HepG2 (cell line): ENCODE data around the gene LRRC72. TPM values are rescaled to one million over a fixed set of nuclear protein-coding genes. Genes with fewer than 3 reads are reported as not detected.

ENCODE experiments used
- ATAC-seq: fragments of 200-7000 bp; cut with Tn5 transposase; 3 replicates; pipeline ENCODE4 v1.9.1; 2020; ENCODE audit warnings: mild to moderate bottlenecking, moderate library complexity
- BruUV-seq: library from RNA; stranded (reverse); fragments of 400-500 nt; replicated peaks from 2 replicates; lab custom pipeline; 2021; lab: Mats Ljungman, UMichigan
- CTCF ChIA-PET: fragments of 300-600 bp; formaldehyde crosslinking; extraction: SDS; loops from one replicate; lab custom pipeline; 2021; ENCODE audit warnings: low total read pairs, inconsistent platforms, low intra/inter-chr PET ratio; lab: Yijun Ruan, JAX
- POLR2A ChIA-PET: fragments of 350-600 bp; sonication (Branson Sonifier 250); formaldehyde crosslinking; loops from one replicate; lab custom pipeline; 2020; ENCODE audit warnings: antibody characterized with exemption, inconsistent platforms; lab: Yijun Ruan, JAX
- DNase-seq: peaks from one replicate; pipeline ENCODE4 v3.0.0-alpha.2; 2015; ENCODE audit warnings: low spot score
- FAIRE-seq: peaks from 3 replicates; lab custom pipeline; 2011; peaks lifted over from hg19 to GRCh38; lab: Jason Lieb, UNC
- H2AFZ ChIP-seq: one replicate; pipeline ENCODE4 v1.6.1; 2011; ENCODE audit warnings: low read length, inconsistent platforms
- H3K27ac ChIP-seq: fragments of 300-600 bp; 3 replicates; pipeline ENCODE4 v1.8.0; 2011; ENCODE audit warnings: mixed run types, mild to moderate bottlenecking, mixed read lengths, low read length, inconsistent platforms; ENCODE audit not compliant: insufficient read depth; ENCODE audit errors: extremely low read length
- H3K27me3 ChIP-seq, 2 experiments: fragments of 200-600 bp in 1 of 2; 2 replicates in 1 of 2; 3 replicates in 1 of 2; pipeline versions ENCODE4 v1.6.0 to v1.8.0; 2011; ENCODE audit warnings: low read length in 2 of 2, mild to moderate bottlenecking in 2 of 2, moderate library complexity in 2 of 2, inconsistent platforms in 1 of 2; ENCODE audit not compliant: insufficient read depth in 2 of 2, control insufficient read depth in 1 of 2
- H3K36me3 ChIP-seq, 2 experiments: fragments of 200-600 bp in 1 of 2; replicated peaks in 1 of 2; 2 replicates in 1 of 2; 3 replicates in 1 of 2; pipeline versions ENCODE4 v1.5.1 to v1.8.0; 2011; ENCODE audit warnings: low read length in 2 of 2, inconsistent platforms in 1 of 2; ENCODE audit not compliant: insufficient read depth in 2 of 2, control insufficient read depth in 1 of 2
- H3K4me1 ChIP-seq: 2 replicates; pipeline ENCODE4 v1.5.1; 2012; ENCODE audit warnings: low read length, inconsistent platforms; ENCODE audit not compliant: insufficient read depth
- H3K4me2 ChIP-seq: 2 replicates; pipeline ENCODE4 v1.6.0; 2011; ENCODE audit warnings: low read depth, low read length, inconsistent platforms
- H3K4me3 ChIP-seq, 3 experiments: fragments of 200-600 bp in 1 of 3; sonication (generic), shearing (Covaris generic) in 1 of 3; replicated peaks in 1 of 3; 2 replicates each; pipeline ENCODE4 v1.5.1; 2011 to 2016; ENCODE audit warnings: low read length in 3 of 3, inconsistent platforms in 2 of 3, low read depth in 2 of 3, mild to moderate bottlenecking in 2 of 3, control low read depth in 1 of 3, mixed read lengths in 1 of 3; ENCODE audit not compliant: insufficient read depth in 1 of 3
- H3K79me2 ChIP-seq: one replicate; pipeline ENCODE4 v1.6.1; 2011; ENCODE audit warnings: low read length, inconsistent platforms; ENCODE audit not compliant: insufficient read depth
- H3K9ac ChIP-seq: 2 replicates; pipeline ENCODE4 v1.6.0; 2011; ENCODE audit warnings: mild to moderate bottlenecking, low read depth, low read length, inconsistent platforms; ENCODE audit not compliant: insufficient read depth
- H3K9me3 ChIP-seq: 2 replicates; pipeline ENCODE4 v1.5.1; 2012; ENCODE audit warnings: mild to moderate bottlenecking, low read length
- H4K20me1 ChIP-seq: 2 replicates; pipeline ENCODE4 v1.6.0; 2011; ENCODE audit warnings: inconsistent platforms, mild to moderate bottlenecking, low read length, moderate library complexity; ENCODE audit not compliant: insufficient read depth
- ARNTL ChIP-seq: sonication (generic); formaldehyde crosslinking; IDR thresholded peaks from 2 replicates; pipeline ENCODE4 v1.4.0; 2020; ENCODE audit warnings: mild to moderate bottlenecking, missing genetic modification reagents
- ATM ChIP-seq: fragments of 450-650 bp; IDR thresholded peaks from 2 replicates; pipeline ENCODE4 v1.7.1; 2017; ENCODE audit warnings: mild to moderate bottlenecking, borderline replicate concordance
- CC2D1A ChIP-seq: sonication (generic); formaldehyde crosslinking; IDR thresholded peaks from 2 replicates; pipeline ENCODE4 v1.8.1; 2023; ENCODE audit warnings: mild to moderate bottlenecking, missing genetic modification reagents
- ESRRA ChIP-seq: sonication (generic); formaldehyde crosslinking; IDR thresholded peaks from 2 replicates; pipeline ENCODE4 v1.5.1; 2020; ENCODE audit warnings: mild to moderate bottlenecking, low read depth, missing genetic modification reagents
- HOXD1 ChIP-seq: sonication (generic); formaldehyde crosslinking; IDR thresholded peaks from 2 replicates; pipeline ENCODE4 v1.5.0; 2020; ENCODE audit warnings: missing genetic modification reagents
- KLF9 ChIP-seq: IDR thresholded peaks from 2 replicates; pipeline ENCODE4 v1.6.1; 2016; ENCODE audit warnings: low read depth
- NCOA1 ChIP-seq: sonication (generic); formaldehyde crosslinking; IDR thresholded peaks from 2 replicates; pipeline ENCODE4 v1.9.0; 2021; ENCODE audit warnings: missing genetic modification reagents
- STAG1 ChIP-seq: sonication (generic); formaldehyde crosslinking; IDR thresholded peaks from 2 replicates; pipeline ENCODE4 v1.4.0; 2020; ENCODE audit warnings: missing genetic modification reagents
- TGIF2 ChIP-seq: IDR thresholded peaks from 2 replicates; pipeline ENCODE4 v1.6.1; 2016; ENCODE audit warnings: control low read depth, missing compliant biosample characterization
- THYN1 ChIP-seq: sonication (generic); formaldehyde crosslinking; IDR thresholded peaks from 2 replicates; pipeline ENCODE4 v1.8.1; 2023; ENCODE audit warnings: low read depth, mild to moderate bottlenecking, moderate library complexity, missing genetic modification reagents, borderline replicate concordance
- ZBTB1 ChIP-seq: sonication (generic); formaldehyde crosslinking; IDR thresholded peaks from 2 replicates; pipeline ENCODE4 v1.4.0; 2020; ENCODE audit warnings: missing genetic modification reagents, borderline replicate concordance
- ZFAT ChIP-seq: sonication (generic); formaldehyde crosslinking; conservative IDR thresholded peaks from 2 replicates; pipeline ENCODE4 v1.8.1; 2023; ENCODE audit warnings: missing genetic modification reagents, inconsistent platforms
- ZFP36L2 ChIP-seq: sonication (generic); formaldehyde crosslinking; IDR thresholded peaks from 2 replicates; pipeline ENCODE4 v1.4.0; 2020; ENCODE audit warnings: missing genetic modification reagents
- ZNF124 ChIP-seq: sonication (generic); formaldehyde crosslinking; IDR thresholded peaks from 2 replicates; pipeline ENCODE4 v1.4.0; 2020; ENCODE audit warnings: missing genetic modification reagents
- ZNF44 ChIP-seq: sonication (generic); formaldehyde crosslinking; IDR thresholded peaks from 2 replicates; pipeline ENCODE4 v1.5.1; 2020; ENCODE audit warnings: mild to moderate bottlenecking, missing genetic modification reagents
- ZNF607 ChIP-seq: sonication (generic); formaldehyde crosslinking; IDR thresholded peaks from 2 replicates; pipeline ENCODE4 v1.5.1; 2020; ENCODE audit warnings: missing genetic modification reagents, mild to moderate bottlenecking, borderline replicate concordance
- ZNF792 ChIP-seq: IDR thresholded peaks from 2 replicates; pipeline ENCODE4 v1.6.1; 2016
- WGBS: methylation state at CpG from one replicate; pipeline ENCODE4 v1.1.6; 2017; ENCODE audit warnings: low lambda C conversion rate; 5-methylcytosine and 5-hydroxymethylcytosine counted together
- in situ Hi-C: cut with HindIII; loops from 2 replicates; pipeline ENCODE4 v1.10.0; 2017; ENCODE audit warnings: low pct_unique_long_range_greater_than_20kb; ENCODE audit not compliant: extremely low pct_ligation_motif_present
- intact Hi-C: fragments of 100-400 bp; cut with micrococcal nuclease; formaldehyde crosslinking; loops from one replicate; pipeline ENCODE4 v1.10.0; 2022; ENCODE audit not compliant: unreplicated experiment
- polyA plus RNA-seq, 8 experiments: library from polyadenylated mRNA; depleted of rRNA in 3 of 8; stranded (reverse) in 7 of 8; unstranded in 1 of 8; fragments of >200 nt; fragmentation: Illumina TruSeq in 4 of 8; extraction: Trizol in 4 of 8; gene quantifications; 2 replicates each; pipeline versions ENCODE4 v1.2.1 to v1.2.3, GENCODE V29; 2011 to 2016; ENCODE audit warnings: low read depth in 4 of 8, missing spikeins in 1 of 8, mixed read lengths in 1 of 8; ENCODE audit not compliant: insufficient read depth in 1 of 8
- total RNA-seq, 5 experiments: library from RNA; depleted of rRNA; stranded (reverse); fragments of >200 nt; fragmentation: Illumina TruSeq; extraction: Trizol; gene quantifications; 2 replicates each; pipeline ENCODE4 v1.2.3, GENCODE V29; 2016; ENCODE audit warnings: low read depth in 1 of 5
- TF ChIP-seq, protein P1 (sequence below): IDR thresholded peaks from 2 replicates; pipeline ENCODE4 v1.6.1; 2016; ENCODE audit warnings: low read depth
- TF ChIP-seq, protein P2 (sequence below): IDR thresholded peaks from 2 replicates; pipeline ENCODE4 v1.6.1; 2012; ENCODE audit warnings: low read length, improper control_type of control experiment

The LRRC72 gene
- total and polyA plus RNA-seq, 2 of the 13 experiments (the other 11 are each of a cell fraction or from before 2014, with no cell fraction given) = not detected

GRCh38 chr7:16592395-16592794 lies 65.8 kb downstream of the LRRC72 start:
- H3K4me2 ChIP-seq = no peak overlapping the region
- in situ Hi-C loops = no loop called here
- no peaks in the 10 kb centered on the region for H3K79me2 ChIP-seq
- H3K9me3 ChIP-seq = no peaks in the 10 kb centered on the region
- ChIA-PET CTCF (no interaction called here), POLR2A (no interaction called here)
- ATAC-seq = peak; percentile 47; the same call in 2 of the 3 replicates
- H2AFZ ChIP-seq = no peak overlapping the region
- H3K9ac ChIP-seq = no peak overlapping the region
- no peaks in the 10 kb centered on the region for H4K20me1 ChIP-seq
- FAIRE-seq = no peak
- no peak for TF ChIP-seq TGIF2 (CRISPR knock-in tag)
- TF ChIP-seq ATM = no peak
- TF ChIP-seq, protein P1, sequence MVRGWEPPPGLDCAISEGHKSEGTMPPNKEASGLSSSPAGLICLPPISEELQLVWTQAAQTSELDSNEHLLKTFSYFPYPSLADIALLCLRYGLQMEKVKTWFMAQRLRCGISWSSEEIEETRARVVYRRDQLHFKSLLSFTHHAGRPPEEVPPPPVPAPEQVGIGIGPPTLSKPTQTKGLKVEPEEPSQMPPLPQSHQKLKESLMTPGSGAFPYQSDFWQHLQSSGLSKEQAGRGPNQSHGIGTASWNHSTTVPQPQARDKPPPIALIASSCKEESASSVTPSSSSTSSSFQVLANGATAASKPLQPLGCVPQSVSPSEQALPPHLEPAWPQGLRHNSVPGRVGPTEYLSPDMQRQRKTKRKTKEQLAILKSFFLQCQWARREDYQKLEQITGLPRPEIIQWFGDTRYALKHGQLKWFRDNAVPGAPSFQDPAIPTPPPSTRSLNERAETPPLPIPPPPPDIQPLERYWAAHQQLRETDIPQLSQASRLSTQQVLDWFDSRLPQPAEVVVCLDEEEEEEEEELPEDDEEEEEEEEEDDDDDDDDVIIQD (CRISPR knock-in tag) = no peak
- no peak for TF ChIP-seq ZNF124 (CRISPR knock-in tag)
- no peak for TF ChIP-seq CC2D1A (CRISPR knock-in tag)
- TF ChIP-seq ZNF44 (CRISPR knock-in tag) = no peak
- no peak for TF ChIP-seq KLF9 (CRISPR knock-in tag)
- TF ChIP-seq THYN1 (CRISPR knock-in tag) = no peak
- TF ChIP-seq, protein P2, sequence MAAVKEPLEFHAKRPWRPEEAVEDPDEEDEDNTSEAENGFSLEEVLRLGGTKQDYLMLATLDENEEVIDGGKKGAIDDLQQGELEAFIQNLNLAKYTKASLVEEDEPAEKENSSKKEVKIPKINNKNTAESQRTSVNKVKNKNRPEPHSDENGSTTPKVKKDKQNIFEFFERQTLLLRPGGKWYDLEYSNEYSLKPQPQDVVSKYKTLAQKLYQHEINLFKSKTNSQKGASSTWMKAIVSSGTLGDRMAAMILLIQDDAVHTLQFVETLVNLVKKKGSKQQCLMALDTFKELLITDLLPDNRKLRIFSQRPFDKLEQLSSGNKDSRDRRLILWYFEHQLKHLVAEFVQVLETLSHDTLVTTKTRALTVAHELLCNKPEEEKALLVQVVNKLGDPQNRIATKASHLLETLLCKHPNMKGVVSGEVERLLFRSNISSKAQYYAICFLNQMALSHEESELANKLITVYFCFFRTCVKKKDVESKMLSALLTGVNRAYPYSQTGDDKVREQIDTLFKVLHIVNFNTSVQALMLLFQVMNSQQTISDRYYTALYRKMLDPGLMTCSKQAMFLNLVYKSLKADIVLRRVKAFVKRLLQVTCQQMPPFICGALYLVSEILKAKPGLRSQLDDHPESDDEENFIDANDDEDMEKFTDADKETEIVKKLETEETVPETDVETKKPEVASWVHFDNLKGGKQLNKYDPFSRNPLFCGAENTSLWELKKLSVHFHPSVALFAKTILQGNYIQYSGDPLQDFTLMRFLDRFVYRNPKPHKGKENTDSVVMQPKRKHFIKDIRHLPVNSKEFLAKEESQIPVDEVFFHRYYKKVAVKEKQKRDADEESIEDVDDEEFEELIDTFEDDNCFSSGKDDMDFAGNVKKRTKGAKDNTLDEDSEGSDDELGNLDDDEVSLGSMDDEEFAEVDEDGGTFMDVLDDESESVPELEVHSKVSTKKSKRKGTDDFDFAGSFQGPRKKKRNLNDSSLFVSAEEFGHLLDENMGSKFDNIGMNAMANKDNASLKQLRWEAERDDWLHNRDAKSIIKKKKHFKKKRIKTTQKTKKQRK = no peak
- TF ChIP-seq ZNF792 (CRISPR knock-in tag) = no peak
- TF ChIP-seq HOXD1 = no peak
- no peak for TF ChIP-seq ARNTL (CRISPR knock-in tag)
- no peak for TF ChIP-seq ZFP36L2 (CRISPR knock-in tag)
- no peak for TF ChIP-seq NCOA1 (CRISPR knock-in tag)
- no peak for TF ChIP-seq ZBTB1
- no peak for TF ChIP-seq ZNF607 (CRISPR knock-in tag)
- TF ChIP-seq ZFAT (CRISPR knock-in tag) = no peak
- no peak for TF ChIP-seq STAG1 (CRISPR knock-in tag)
- TF ChIP-seq ESRRA (CRISPR knock-in tag) = no peak
- TF ChIP-seq, all 625 proteins: peak for 0
- DNase-seq = no peak
- WGBS = 50% methylated on average over 2 of the region's 3 CpGs
- Histone ChIP-seq H3K27me3 (no peaks in the 10 kb centered on the region), H3K36me3 (no peaks in the 10 kb centered on the region), H3K4me1 (no peaks in the 10 kb centered on the region), H3K4me3 (no peak overlapping the region), H3K27ac (no peak overlapping the region)
- intact Hi-C loops = no loop called here
- BruUV-seq = no TSS peak
